ENCODE results near the gene TMEM271. TPM values are rescaled to one million over a fixed set of nuclear protein-coding genes. Genes with fewer than 3 reads are reported as not detected.

TMEM271 gene
- total and polyA plus RNA-seq, 2 donors (not counting 3 experiments of a cell fraction or from before 2014, with no cell fraction given), result not detected

DNA sequence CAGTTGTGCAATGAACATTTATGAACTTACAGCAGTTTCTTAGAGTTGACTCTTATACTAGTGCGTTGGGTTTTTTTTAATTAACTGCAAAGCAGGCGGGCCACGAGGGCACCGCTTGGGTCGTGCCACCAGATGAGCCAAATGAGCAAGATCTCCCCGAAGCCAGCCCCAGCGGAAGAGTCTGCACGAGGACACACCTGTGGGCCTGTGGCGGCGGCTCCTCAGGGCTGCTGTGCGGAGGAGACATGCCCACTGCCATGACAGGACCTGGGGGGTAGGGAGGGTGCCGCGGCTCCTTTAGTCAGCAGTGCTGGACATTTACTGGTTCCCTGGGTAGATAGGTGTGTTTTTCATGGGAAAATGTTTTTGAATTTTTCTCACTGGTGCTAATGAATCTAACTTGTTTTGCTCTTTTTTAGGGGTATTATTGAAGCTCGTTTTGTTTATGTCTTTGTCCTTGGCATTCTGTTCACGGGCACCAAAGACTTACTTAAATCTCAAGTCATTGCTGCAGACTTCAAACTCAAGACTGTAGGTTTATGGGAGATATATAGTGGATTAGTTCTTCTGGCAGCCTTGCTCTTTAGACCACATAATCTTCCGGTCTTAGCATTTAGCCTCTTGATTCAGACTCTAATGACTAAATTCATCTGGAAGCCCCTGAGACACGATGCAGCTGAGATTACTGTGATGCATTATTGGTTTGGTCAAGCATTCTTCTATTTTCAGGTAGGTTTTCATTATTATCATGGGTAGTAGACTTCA, 45.9 kb downstream of the TMEM271 start:
- no peaks in the 10 kb centered on the region for H3K9me1 ChIP-seq (replicated peaks; ENCODE audit: control insufficient read depth, extremely low read depth, insufficient read depth, low read length)
- no peak overlapping the region for H3K9ac ChIP-seq (replicated peaks; ENCODE audit: extremely low read depth, insufficient read depth, low read length)
- H3K36me3 ChIP-seq (ENCODE audit: control insufficient read depth in 2 of 2, extremely low read depth in 1 of 2, insufficient read depth in 2 of 2, low read length in 2 of 2), result peaks cover 2 to 27% of the 10 kb centered on the region in 2 experiments
- H3K9me3 ChIP-seq (replicated peaks; ENCODE audit: control insufficient read depth, insufficient read depth, low read length), result no peaks in the 10 kb centered on the region
- intact Hi-C loops (cut with micrococcal nuclease) (no loop called here), dilution Hi-C loops (cut with MboI; ENCODE audit: extremely low pct_ligation_motif_present, low sequenced_read_pairs) (no loop called here)
- POLR2A ChIA-PET, result no interaction called here
- DNase-seq (ENCODE audit: low read depth, low spot score) (no peak), FAIRE-seq (no peak)
- CTCF ChIA-PET, result no interaction called here
- H3K27ac ChIP-seq (ENCODE audit: insufficient read depth, low read depth, low read length), result no peak overlapping the region
- H4K20me1 ChIP-seq (replicated peaks; ENCODE audit: control insufficient read depth, extremely low read depth, insufficient read depth, low read length), result no peaks in the 10 kb centered on the region
- no peaks in the 10 kb centered on the region for H3K79me2 ChIP-seq (ENCODE audit: control insufficient read depth, insufficient read depth, low read length)
- TF ChIP-seq, protein P1, sequence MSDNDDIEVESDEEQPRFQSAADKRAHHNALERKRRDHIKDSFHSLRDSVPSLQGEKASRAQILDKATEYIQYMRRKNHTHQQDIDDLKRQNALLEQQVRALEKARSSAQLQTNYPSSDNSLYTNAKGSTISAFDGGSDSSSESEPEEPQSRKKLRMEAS (IDR thresholded peaks at IDR 0.05; ENCODE audit: insufficient read depth, insufficient read length), result no peak
- TF ChIP-seq, protein P2, sequence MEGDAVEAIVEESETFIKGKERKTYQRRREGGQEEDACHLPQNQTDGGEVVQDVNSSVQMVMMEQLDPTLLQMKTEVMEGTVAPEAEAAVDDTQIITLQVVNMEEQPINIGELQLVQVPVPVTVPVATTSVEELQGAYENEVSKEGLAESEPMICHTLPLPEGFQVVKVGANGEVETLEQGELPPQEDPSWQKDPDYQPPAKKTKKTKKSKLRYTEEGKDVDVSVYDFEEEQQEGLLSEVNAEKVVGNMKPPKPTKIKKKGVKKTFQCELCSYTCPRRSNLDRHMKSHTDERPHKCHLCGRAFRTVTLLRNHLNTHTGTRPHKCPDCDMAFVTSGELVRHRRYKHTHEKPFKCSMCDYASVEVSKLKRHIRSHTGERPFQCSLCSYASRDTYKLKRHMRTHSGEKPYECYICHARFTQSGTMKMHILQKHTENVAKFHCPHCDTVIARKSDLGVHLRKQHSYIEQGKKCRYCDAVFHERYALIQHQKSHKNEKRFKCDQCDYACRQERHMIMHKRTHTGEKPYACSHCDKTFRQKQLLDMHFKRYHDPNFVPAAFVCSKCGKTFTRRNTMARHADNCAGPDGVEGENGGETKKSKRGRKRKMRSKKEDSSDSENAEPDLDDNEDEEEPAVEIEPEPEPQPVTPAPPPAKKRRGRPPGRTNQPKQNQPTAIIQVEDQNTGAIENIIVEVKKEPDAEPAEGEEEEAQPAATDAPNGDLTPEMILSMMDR (IDR thresholded peaks at IDR 0.05; ENCODE audit: extremely low read depth in 1 of 2, insufficient read depth in 1 of 2, low read depth in 1 of 2, low read length in 2 of 2), result no peak
- TF ChIP-seq GATA2 (IDR thresholded peaks at IDR 0.05; ENCODE audit: insufficient read depth, insufficient read length, low read depth, low read length) (no peak), FOS (IDR thresholded peaks at IDR 0.05; ENCODE audit: borderline replicate concordance, insufficient read depth, low read length) (no peak), MYC (IDR thresholded peaks at IDR 0.05; ENCODE audit: low read depth, low read length) (no peak)
- no peak overlapping the region for H3K4me2 ChIP-seq (ENCODE audit: insufficient read depth, low read length)
- H3K27me3 ChIP-seq (ENCODE audit: control insufficient read depth in 2 of 2, insufficient read depth in 2 of 2, low read length in 2 of 2), result no peaks in the 10 kb centered on the region
- no TSS peak for BruUV-seq (replicated peaks)
- no peak overlapping the region for H2AFZ ChIP-seq (ENCODE audit: low read depth, low read length)
- no peak overlapping the region for H3K4me3 ChIP-seq (replicated peaks in 1 of 3; ENCODE audit: insufficient read depth in 1 of 3, low read depth in 1 of 3, low read length in 3 of 3)
- no peaks in the 10 kb centered on the region for H3K4me1 ChIP-seq (ENCODE audit: control insufficient read depth, extremely low read depth, insufficient read depth, low read length)

All from endothelial cell of umbilical vein (primary cell).